D341Med (cell line): ENCODE data around the gene PRR15L.
"Not testable (repeated sequence)": the region's sequence is repeated elsewhere in the genome, so short reads cannot be mapped to it uniquely, and the experiment has no call there.

Source experiments
- DNase-seq: peaks from one replicate; pipeline ENCODE4 v3.0.0; 2012; ENCODE audit warnings: low spot score

The PRR15L gene

DNA sequence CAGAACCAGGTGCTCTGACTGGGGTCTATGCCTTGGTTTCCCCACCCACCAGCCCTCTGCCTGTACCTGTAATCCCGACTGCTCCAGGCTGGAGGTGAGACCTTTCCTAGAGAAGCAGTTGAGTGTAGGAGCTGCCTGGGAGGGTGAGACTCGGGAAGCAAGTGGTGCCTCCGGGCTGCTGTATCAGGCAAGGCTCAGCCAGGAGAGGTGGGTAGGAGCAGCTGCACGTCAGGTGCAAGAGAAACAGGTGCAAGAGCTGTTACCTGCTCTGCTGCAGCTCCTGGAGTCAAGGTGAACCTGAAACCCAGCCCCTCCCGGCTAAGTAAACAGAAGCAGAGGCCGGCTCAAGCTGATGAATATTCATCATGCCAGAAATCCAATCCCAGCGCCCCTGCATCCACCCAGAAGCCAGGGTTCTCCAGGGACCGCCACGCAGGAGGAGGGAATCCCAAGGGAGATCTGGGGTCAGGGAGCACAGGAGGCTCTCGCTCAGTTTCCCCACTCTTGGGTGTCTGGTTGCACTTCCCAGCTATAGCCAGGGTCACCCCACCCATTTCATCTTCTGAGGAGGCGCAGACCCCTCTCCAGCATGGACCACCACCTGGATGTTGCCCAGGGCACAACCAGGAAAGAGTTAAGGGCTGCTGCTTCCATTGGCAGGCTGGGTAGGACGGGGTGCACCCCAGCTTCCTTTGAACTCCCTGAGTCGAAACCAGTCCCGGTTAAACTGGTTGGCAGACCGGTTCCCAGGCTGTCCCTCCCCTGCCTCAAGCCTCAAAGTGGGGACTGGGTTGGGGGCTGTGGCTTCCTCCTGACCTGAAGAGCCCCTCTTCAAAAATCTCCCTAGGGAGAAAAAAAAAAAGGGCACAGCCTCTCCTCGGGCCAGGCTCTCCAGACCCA lies at the start of gene PRR15L:
Gene PRR15L, minus strand, starts transcription at position 293 of the 900 bp plus-strand sequence. CDS start 4,649 bp downstream, outside the sequence.
- DNase-seq = peak; percentile 42

- DNase-seq = no peak
Observed at GRCh38 chr17:48006936-48007709, 49.4 kb upstream of the PRR15L start.

DNA sequence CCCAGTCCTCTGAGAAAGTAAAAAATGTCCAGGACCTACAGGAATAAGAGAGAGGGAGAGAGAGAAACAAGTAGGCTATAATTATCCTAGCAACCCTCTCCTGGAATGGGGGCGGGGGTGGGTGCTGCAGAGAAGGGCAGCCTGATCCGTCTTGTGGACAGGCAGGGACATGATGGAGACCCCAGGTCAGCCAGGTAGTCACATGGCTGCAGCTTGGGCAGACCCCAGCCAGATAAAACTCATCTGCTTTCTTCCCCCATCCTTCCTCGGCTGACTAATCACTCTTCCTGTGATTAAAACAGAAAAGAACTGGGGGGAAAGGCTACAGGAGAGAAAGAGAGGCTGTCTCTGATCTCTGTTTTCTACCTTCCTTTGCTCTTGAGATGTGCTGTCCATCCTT lies 47.3 kb upstream of the PRR15L start:
- no peak for DNase-seq

- DNase-seq = peak; percentile 93
Observed at GRCh38 chr17:48003417-48004151, 45.9 kb upstream of the PRR15L start.

GRCh38 chr17:48002916-48003416 lies 45.3 kb upstream of the PRR15L start:
- peak; percentile 81 for DNase-seq

DNA sequence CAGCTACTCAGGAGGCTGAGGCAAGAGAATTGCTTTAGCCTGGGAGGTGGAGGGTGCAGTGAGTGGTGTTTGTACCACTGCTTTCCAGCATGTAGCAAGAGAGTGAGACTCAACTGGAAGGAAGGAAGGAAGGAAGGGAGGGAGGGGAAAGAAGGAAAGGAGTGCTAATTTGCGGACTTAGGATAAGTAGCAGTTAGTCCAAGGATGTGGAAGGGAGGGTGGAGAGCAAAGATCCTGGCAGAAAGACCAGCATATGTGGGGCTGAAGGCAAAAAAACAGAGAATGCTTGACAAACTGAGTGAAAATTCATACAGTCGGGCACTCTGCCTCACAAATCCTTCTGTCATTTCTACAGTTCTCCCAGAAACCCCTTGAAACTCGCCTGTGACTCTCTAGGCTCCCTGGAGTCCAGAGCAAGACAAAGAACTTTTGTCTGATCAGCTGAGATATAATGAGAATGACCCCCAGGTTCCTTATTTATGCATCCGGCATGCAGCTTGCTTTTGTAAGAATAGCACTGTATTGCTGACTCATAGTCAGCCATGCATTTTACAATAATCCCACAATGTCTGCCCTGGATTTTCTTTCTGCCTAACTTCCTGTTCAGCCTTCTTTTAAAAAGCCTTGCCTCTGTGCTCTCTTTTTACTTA lies 44.7 kb upstream of the PRR15L start:
- DNase-seq = peak; percentile 41

DNA sequence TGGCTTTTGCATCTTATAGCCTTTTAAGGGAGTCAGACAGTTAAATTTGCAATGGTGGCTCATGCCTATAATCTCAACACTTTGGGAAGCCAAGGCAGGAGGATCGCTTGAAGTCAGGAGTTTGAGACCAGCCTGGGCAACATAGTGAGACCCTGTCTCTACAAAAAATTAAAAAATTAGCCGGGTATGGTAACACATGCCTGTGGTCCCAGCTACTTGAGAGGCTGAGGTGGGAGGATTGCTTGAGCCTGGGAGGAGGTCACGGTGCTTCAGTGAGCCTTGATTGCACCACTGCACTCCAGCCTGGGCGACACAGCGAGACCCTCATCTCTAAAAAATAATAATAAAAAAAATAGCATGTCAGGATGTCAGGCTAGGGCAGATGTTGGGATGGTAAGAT lies 44.0 kb upstream of the PRR15L start:
- not testable (repeated sequence) for DNase-seq

GRCh38 chr17:48001197-48001596 lies 43.5 kb upstream of the PRR15L start:
- no peak for DNase-seq

- DNase-seq = peak; percentile 42
Observed at GRCh38 chr17:47999582-47999981, 41.9 kb upstream of the PRR15L start.

DNA sequence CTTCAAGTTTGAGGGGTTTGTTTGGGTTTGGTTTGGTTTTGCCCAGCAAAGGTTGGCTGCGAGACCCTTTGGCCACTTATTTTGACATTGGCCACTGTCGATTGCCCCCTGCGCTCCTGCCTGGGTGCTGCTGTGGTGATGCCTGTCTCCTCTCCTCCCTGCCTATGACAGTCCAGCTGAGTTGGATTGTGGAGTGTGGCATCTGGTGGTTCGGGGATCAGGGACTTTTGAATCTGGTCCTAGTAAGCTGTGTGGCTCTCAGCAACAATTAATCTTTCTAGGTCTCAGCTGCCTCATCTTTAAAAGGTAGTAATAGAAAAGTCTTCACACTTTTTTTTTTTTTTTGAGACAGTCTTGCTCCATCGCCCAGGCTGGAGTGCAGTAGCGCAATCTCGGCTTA lies 40.4 kb upstream of the PRR15L start:
- peak; percentile 58 for DNase-seq

GRCh38 chr17:47997586-47997985 lies 39.9 kb upstream of the PRR15L start:
- DNase-seq = peak; percentile 22

DNA sequence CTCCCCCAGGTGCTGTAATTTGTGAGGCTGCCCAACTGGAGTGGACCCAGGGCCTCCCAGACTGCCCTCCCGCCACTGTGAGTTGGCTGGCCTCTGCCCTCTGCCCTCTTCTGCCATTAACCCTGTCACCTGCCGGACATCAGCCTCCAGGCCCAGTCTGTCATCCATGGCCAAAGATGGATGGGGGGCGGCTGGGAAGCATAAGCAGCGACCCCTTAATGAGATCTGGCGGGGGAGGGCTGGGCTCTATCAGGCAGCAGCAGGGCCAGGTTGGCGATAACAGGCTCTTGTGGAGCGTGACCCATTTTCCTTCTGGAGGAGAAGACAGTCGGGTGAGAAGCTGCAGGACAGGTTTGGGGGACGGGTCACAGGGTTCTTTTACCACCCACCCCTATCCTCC lies 38.5 kb upstream of the PRR15L start:
- peak; percentile 33 for DNase-seq

- DNase-seq = peak; percentile 76
Observed at GRCh38 chr17:47995241-47995935, 37.7 kb upstream of the PRR15L start.

DNA sequence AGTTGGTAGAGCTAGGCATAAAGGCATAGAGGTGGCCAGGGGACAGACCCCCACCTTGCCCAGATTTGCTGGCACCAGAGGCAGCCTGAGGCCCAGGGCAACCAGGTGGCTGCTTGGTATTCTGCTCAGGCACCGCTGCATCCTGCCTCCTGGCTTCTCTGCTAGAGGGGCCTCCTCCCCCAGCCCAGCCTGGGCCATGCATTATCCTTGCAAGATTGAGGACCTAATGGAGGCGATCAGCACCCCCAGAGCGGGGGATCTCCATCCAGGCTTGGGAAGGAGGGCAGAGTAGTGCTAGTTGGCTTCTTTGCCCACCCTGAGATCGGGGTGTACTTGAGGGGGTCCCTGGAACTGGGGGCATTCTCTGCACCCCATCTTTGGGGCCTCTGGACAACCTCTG lies 37.0 kb upstream of the PRR15L start:
- peak; percentile 43 for DNase-seq

GRCh38 chr17:47993964-47994363 lies 36.3 kb upstream of the PRR15L start:
- DNase-seq = peak; percentile 21

DNA sequence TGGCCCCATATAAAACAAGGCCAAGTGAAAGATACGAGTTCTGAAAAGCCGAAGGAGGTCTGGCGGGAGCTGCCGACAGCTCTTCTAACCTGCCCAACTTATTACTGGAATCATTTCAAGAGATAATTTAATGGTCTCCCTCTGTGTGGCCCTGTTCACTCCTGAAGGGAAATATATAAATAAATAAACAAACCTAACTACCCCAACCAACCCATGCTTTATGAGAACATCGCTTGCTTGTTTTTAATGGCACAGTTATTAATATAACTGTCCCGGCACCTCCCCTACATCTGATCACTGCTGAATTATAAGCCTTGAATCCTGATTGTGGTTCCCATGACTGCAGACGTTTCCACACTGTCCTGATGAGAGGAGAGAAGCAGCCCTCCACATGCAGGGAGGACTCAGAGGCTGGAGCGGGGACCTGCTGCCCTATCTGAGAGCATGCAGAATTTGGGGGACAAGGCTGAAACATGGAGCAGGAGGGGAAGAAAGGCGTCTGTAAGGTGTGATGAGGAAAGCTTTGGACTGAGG lies 35.4 kb upstream of the PRR15L start:
- DNase-seq = peak; percentile 26

DNA sequence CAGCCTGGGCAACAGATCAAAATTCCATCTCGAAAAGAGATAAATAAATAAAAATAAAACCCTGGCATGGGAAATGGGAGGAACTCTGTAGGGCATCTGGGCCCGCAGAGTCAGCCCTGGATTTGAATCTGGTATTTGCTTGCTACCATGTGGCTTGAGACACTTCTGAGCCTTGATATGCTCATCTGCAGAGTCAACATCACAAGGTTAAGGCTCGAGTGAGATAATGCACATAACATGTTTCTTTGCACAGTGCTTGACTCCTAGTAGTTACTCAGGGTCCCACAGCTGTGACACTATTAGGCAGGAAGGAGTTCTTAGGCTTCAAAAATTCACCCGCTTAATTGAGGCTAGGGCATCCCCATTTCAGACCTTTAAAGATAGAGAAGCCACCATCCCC lies 34.5 kb upstream of the PRR15L start:
- no peak for DNase-seq

DNA sequence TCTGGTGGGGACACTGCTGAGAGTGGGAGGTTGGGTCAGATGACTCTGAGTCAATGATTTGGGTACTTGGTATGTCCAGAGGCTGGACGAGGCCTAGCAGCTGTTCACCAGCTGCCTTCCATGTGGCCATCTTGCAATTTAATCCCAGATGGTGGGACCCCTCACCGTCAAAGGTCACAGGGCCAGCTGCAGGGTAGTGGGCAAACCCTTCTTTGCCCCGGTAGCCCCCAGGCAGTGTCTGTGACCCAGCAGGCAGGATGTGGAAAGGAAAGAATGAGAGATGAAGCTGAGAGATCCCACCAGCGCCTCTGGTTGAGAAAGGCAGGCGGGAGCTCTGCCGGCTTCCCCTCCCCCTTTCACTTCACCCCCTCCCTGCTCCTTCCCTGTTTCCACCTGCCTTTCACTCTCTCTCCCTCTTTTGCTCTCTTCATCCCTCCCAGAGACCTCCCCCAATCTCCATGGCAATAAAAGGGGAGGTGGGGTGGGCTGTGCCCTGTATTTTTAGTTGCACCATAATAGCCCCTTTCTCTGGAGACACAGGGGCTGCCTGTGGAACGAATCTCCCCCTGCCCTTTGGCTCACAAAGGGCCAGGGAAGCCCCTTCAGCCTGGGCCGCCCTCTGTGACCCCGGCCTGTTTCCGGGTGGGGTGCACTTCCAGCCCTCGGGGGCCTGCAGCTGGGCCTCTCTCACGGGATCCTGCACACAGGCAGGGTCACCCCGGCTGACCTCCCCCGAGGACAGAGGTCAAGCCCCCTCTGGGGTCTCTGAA lies 33.5 kb upstream of the PRR15L start:
- no peak for DNase-seq

- no peak for DNase-seq
Observed at GRCh38 chr17:47989700-47990099, 32.0 kb upstream of the PRR15L start.

DNA sequence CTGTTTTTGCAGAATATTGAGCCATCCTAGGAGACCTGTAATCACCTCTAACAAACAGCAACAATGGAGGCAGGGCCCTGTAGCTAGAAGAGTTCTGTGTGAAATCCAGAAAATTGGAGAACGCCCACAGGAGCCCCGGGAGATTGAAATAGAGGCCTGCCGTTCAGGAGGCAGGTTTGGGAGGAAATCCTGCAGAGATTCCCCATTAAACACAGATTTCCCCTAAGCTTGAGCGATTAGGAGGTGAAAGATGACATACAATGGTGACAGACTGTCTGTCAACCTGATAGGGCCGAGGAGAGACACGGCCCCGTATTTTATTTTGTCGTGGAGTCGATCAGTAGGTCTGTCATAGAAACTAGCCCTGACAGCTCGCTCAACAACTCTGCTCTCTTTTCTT lies 31.5 kb upstream of the PRR15L start:
- no peak for DNase-seq
